Hepatocyte (in vitro differentiated cells): ENCODE results near the gene IDH1. TPM values are rescaled to one million over a fixed set of nuclear protein-coding genes. Genes with fewer than 3 reads are reported as not detected.

Experiments used
- DNase-seq: peaks from one replicate; pipeline ENCODE4 v3.0.0-alpha.2; 2016; ENCODE audit warnings: low spot score
- H2AFZ ChIP-seq: fragments of 200-600 bp; sonication (generic); 2 replicates; pipeline ENCODE4 v1.6.0; 2016; ENCODE audit warnings: antibody characterized with exemption, mild to moderate bottlenecking
- H3K27ac ChIP-seq: fragments of 200-600 bp; sonication (generic); 2 replicates; pipeline ENCODE4 v1.5.1; 2016; ENCODE audit warnings: mild to moderate bottlenecking
- H3K27me3 ChIP-seq: fragments of 200-600 bp; sonication (generic); 2 replicates; pipeline ENCODE4 v1.6.1; 2016
- H3K36me3 ChIP-seq: fragments of 200-600 bp; sonication (generic); replicated peaks from 2 replicates; pipeline ENCODE4 v1.5.1; 2016; ENCODE audit warnings: low read depth; ENCODE audit not compliant: insufficient read depth
- H3K4me1 ChIP-seq: fragments of 200-600 bp; sonication (generic); 2 replicates; pipeline ENCODE4 v1.5.1; 2016; ENCODE audit warnings: mild to moderate bottlenecking, moderate library complexity; ENCODE audit not compliant: insufficient read depth
- H3K4me2 ChIP-seq: fragments of 200-600 bp; sonication (generic); 2 replicates; pipeline ENCODE4 v1.6.0; 2016
- H3K4me3 ChIP-seq: fragments of 200-600 bp; sonication (generic); 2 replicates; pipeline ENCODE4 v1.5.1; 2016; ENCODE audit warnings: mild to moderate bottlenecking
- H3K79me2 ChIP-seq: fragments of 200-600 bp; sonication (generic); 2 replicates; pipeline ENCODE4 v1.6.0; 2017; ENCODE audit warnings: mild to moderate bottlenecking
- H3K9me2 ChIP-seq: fragments of 200-600 bp; sonication (generic); replicated peaks from 2 replicates; pipeline ENCODE4 v1.6.0; 2017; ENCODE audit warnings: mild to moderate bottlenecking; ENCODE audit not compliant: insufficient read depth
- H3K9me3 ChIP-seq: fragments of 200-600 bp; sonication (generic); 2 replicates; pipeline ENCODE4 v1.5.1; 2016; ENCODE audit warnings: low read depth, mild to moderate bottlenecking
- H4K20me1 ChIP-seq: fragments of 200-600 bp; sonication (generic); 2 replicates; pipeline ENCODE4 v1.6.0; 2016; ENCODE audit warnings: mild to moderate bottlenecking; ENCODE audit not compliant: insufficient read depth, poor library complexity, severe bottlenecking
- CTCF ChIP-seq: fragments of 200-600 bp; sonication (generic); IDR thresholded peaks from 2 replicates; pipeline ENCODE4 v1.5.1; 2016; ENCODE audit warnings: antibody characterized with exemption, mild to moderate bottlenecking; ENCODE audit not compliant: poor library complexity
- EZH2 ChIP-seq: fragments of 200-600 bp; sonication (generic); IDR thresholded peaks from 2 replicates; pipeline ENCODE4 v1.6.1; 2016; ENCODE audit warnings: antibody characterized with exemption, mild to moderate bottlenecking, borderline replicate concordance
- EZH2phosphoT487 ChIP-seq: fragments of 200-600 bp; sonication (generic); IDR thresholded peaks from one replicate; pipeline ENCODE4 v1.6.1; 2018; ENCODE audit warnings: antibody characterized with exemption, mild to moderate bottlenecking, low read depth, moderate library complexity; ENCODE audit not compliant: unreplicated experiment, severe bottlenecking
- WGBS: methylation state at CpG from one replicate; pipeline ENCODE4 v1.1.6; 2016; ENCODE audit warnings: low lambda C conversion rate; ENCODE audit errors: missing lambda C conversion rate; 5-methylcytosine and 5-hydroxymethylcytosine counted together
- polyA plus RNA-seq: library from polyadenylated mRNA; unstranded; fragments of >200 nt; fragmentation: Nextera tagmentation; extraction: Ambion mirVana; gene quantifications from 2 replicates; pipeline ENCODE4 v1.2.1, GENCODE V29; 2016
- total RNA-seq: library from RNA; depleted of rRNA; stranded (reverse); fragments of >200 nt; gene quantifications from 2 replicates; pipeline ENCODE4 v1.2.3, GENCODE V29; 2014

The IDH1 gene
- total and polyA plus RNA-seq, 2 experiments from 2014 or later, result 263 to 411 TPM

GRCh38 chr2:208296610-208297009 lies 41.7 kb upstream of the IDH1 start:
- 79% methylated on average over 2 of the region's 2 CpGs for WGBS
- Histone ChIP-seq H4K20me1 (no peaks in the 10 kb centered on the region), H3K9me2 (no peaks in the 10 kb centered on the region), H3K36me3 (no peaks in the 10 kb centered on the region), H3K27me3 (no peaks in the 10 kb centered on the region), H2AFZ (no peak overlapping the region), H3K79me2 (peaks cover 33% of the 10 kb centered on the region), H3K4me1 (no peaks in the 10 kb centered on the region), H3K27ac (no peak overlapping the region), H3K4me2 (no peak overlapping the region), H3K9me3 (no peaks in the 10 kb centered on the region), H3K4me3 (no peak overlapping the region)
- TF ChIP-seq CTCF (no peak), EZH2 (no peak), EZH2phosphoT487 (no peak)
- DNase-seq, result no peak

- DNase-seq, result no peak
- Histone ChIP-seq H3K4me1 (no peaks in the 10 kb centered on the region), H3K4me2 (no peak overlapping the region), H4K20me1 (no peaks in the 10 kb centered on the region), H3K4me3 (no peak overlapping the region), H3K27me3 (no peaks in the 10 kb centered on the region), H3K9me3 (no peaks in the 10 kb centered on the region), H3K36me3 (no peaks in the 10 kb centered on the region), H3K79me2 (peaks cover 33% of the 10 kb centered on the region), H3K27ac (no peak overlapping the region), H3K9me2 (no peaks in the 10 kb centered on the region), H2AFZ (no peak overlapping the region)
- TF ChIP-seq EZH2, result no peak
- no peak for TF ChIP-seq EZH2phosphoT487
- no peak for TF ChIP-seq CTCF
- 100% methylated on average over 4 of the region's 4 CpGs for WGBS
Observed at GRCh38 chr2:208295834-208296233, 41.0 kb upstream of the IDH1 start.

- H3K27ac ChIP-seq, result no peak overlapping the region
- H3K4me2 ChIP-seq, result no peak overlapping the region
- no peaks in the 10 kb centered on the region for H4K20me1 ChIP-seq
- peaks cover 33% of the 10 kb centered on the region for H3K79me2 ChIP-seq
- no peaks in the 10 kb centered on the region for H3K27me3 ChIP-seq
- H3K4me1 ChIP-seq, result no peaks in the 10 kb centered on the region
- no peak for DNase-seq
- TF ChIP-seq EZH2phosphoT487, result no peak
- no peak for TF ChIP-seq CTCF
- no peak for TF ChIP-seq EZH2
- 83% methylated on average over 4 of the region's 4 CpGs for WGBS
- H3K36me3 ChIP-seq, result no peaks in the 10 kb centered on the region
- no peaks in the 10 kb centered on the region for H3K9me3 ChIP-seq
- no peak overlapping the region for H3K4me3 ChIP-seq
- H2AFZ ChIP-seq, result no peak overlapping the region
- H3K9me2 ChIP-seq, result no peaks in the 10 kb centered on the region
Observed at GRCh38 chr2:208294482-208295024, 39.7 kb upstream of the IDH1 start.

GRCh38 chr2:208285853-208286252 lies 31.0 kb upstream of the IDH1 start:
- H4K20me1 ChIP-seq, result no peaks in the 10 kb centered on the region
- peaks cover 12% of the 10 kb centered on the region for H3K79me2 ChIP-seq
- no peak overlapping the region for H3K27ac ChIP-seq
- no peaks in the 10 kb centered on the region for H3K9me3 ChIP-seq
- H3K9me2 ChIP-seq, result no peaks in the 10 kb centered on the region
- WGBS, result 97% methylated on average over 4 of the region's 4 CpGs
- H3K4me2 ChIP-seq, result no peak overlapping the region
- no peak for DNase-seq
- H2AFZ ChIP-seq, result no peak overlapping the region
- TF ChIP-seq EZH2, result no peak
- no peak for TF ChIP-seq EZH2phosphoT487
- TF ChIP-seq CTCF, result no peak
- H3K36me3 ChIP-seq, result no peaks in the 10 kb centered on the region
- H3K27me3 ChIP-seq, result no peaks in the 10 kb centered on the region
- H3K4me1 ChIP-seq, result no peaks in the 10 kb centered on the region
- no peak overlapping the region for H3K4me3 ChIP-seq
